ENCODE measurements around the gene ARFGEF2.
"Not testable (repeated sequence)": the region's sequence is repeated elsewhere in the genome, so short reads cannot be mapped to it uniquely, and the experiment has no call there.

Gene ARFGEF2

DNA sequence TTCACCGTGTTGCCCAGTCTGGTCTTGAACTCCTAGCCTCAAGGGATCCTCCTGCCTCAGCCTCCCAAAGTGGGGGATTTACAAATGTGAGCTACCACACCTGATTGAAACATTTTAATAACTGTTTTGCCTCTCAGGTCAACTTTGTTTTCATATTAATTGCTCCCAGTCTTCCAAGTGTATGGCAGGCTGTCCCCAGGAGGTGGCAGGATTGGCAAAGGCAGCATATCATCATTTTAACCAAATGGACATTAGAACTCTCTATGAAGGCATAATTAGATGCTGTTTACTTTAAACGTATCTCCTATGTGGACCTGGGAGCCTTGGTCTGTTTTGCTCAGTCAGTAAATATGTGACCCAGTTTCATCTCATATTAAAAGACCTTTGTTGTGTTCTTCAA lies 65.4 kb downstream of the ARFGEF2 start:
- WGBS, 2 experiments = 90 to 94% methylated on average over 2 of the region's 2 CpGs
- H3K27me3 ChIP-seq (ENCODE audit: control insufficient read depth, insufficient read depth, low read length, poor library complexity, severe bottlenecking) = no peaks in the 10 kb centered on the region
- peaks cover 41% of the 10 kb centered on the region for H3K36me3 ChIP-seq (ENCODE audit: control insufficient read depth, insufficient read depth, low read length)
- H3K4me3 ChIP-seq (ENCODE audit: insufficient read depth, low read depth, low read length) = no peak overlapping the region
- H3K4me1 ChIP-seq (ENCODE audit: control insufficient read depth, insufficient read depth, low read length) = no peaks in the 10 kb centered on the region
- no peaks in the 10 kb centered on the region for H3K9me3 ChIP-seq (ENCODE audit: control insufficient read depth, low read length)
- H3K27ac ChIP-seq (ENCODE audit: insufficient read depth, low read depth, low read length, poor library complexity, severe bottlenecking) = no peak overlapping the region

DNA sequence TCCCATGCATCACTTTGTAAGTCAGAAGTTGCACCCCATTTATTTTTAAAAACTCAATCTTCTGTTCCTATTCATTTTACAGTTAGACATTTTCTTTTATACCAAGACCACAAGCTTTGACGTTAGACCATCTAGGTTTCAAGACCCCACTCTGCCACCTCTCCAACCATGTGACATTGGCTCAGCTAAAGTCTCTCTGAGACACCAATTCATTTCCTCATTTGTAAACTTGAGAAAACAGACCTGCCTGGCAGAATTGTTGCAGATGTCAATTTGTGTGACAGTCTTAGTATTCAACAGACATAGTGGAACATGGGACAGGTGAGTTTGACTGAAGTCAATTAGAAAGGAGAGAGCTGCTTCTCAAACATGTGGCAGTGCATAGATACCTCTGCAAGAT lies 69.0 kb downstream of the ARFGEF2 start:
- whole genome bisulfite sequencing, 2 experiments = 92 to 94% methylated on average over 1 of the region's 1 CpG
- Histone ChIP-seq H3K9me3 (ENCODE audit: control insufficient read depth, low read length) (no peaks in the 10 kb centered on the region), H3K27ac (ENCODE audit: insufficient read depth, low read depth, low read length, poor library complexity, severe bottlenecking) (no peak overlapping the region), H3K4me3 (ENCODE audit: insufficient read depth, low read depth, low read length) (no peak overlapping the region), H3K4me1 (ENCODE audit: control insufficient read depth, insufficient read depth, low read length) (no peaks in the 10 kb centered on the region), H3K27me3 (ENCODE audit: control insufficient read depth, insufficient read depth, low read length, poor library complexity, severe bottlenecking) (no peaks in the 10 kb centered on the region), H3K36me3 (ENCODE audit: control insufficient read depth, insufficient read depth, low read length) (peaks cover 30% of the 10 kb centered on the region)

DNA sequence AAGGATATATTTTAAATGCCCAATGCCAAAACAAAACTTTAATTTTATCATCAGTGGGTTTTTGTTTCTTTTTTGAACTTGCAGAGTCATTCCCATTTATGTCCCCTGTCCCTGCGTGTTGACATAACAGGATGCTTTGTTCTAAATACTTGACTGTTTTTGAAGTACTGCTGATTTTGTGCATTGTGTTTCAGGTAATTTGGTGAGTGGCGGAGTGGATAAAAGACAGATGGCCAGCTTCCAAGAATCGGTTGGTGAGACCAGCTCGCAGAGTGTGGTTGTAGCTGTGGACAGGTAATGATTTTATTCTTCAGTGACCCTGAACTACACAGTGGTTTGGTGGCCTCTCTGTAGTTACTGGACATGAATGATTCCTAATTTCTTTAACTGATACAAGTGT lies 74.1 kb downstream of the ARFGEF2 start:
- Histone ChIP-seq H3K9me3 (ENCODE audit: control insufficient read depth, low read length) (no peaks in the 10 kb centered on the region), H3K27me3 (ENCODE audit: control insufficient read depth, insufficient read depth, low read length, poor library complexity, severe bottlenecking) (no peaks in the 10 kb centered on the region), H3K4me1 (ENCODE audit: control insufficient read depth, insufficient read depth, low read length) (no peaks in the 10 kb centered on the region), H3K4me3 (ENCODE audit: insufficient read depth, low read depth, low read length) (no peak overlapping the region), H3K36me3 (ENCODE audit: control insufficient read depth, insufficient read depth, low read length) (peaks cover 31% of the 10 kb centered on the region), H3K27ac (ENCODE audit: insufficient read depth, low read depth, low read length, poor library complexity, severe bottlenecking) (no peak overlapping the region)
- 95 to 99% methylated on average over 4 of the region's 4 CpGs for WGBS, 2 experiments

DNA sequence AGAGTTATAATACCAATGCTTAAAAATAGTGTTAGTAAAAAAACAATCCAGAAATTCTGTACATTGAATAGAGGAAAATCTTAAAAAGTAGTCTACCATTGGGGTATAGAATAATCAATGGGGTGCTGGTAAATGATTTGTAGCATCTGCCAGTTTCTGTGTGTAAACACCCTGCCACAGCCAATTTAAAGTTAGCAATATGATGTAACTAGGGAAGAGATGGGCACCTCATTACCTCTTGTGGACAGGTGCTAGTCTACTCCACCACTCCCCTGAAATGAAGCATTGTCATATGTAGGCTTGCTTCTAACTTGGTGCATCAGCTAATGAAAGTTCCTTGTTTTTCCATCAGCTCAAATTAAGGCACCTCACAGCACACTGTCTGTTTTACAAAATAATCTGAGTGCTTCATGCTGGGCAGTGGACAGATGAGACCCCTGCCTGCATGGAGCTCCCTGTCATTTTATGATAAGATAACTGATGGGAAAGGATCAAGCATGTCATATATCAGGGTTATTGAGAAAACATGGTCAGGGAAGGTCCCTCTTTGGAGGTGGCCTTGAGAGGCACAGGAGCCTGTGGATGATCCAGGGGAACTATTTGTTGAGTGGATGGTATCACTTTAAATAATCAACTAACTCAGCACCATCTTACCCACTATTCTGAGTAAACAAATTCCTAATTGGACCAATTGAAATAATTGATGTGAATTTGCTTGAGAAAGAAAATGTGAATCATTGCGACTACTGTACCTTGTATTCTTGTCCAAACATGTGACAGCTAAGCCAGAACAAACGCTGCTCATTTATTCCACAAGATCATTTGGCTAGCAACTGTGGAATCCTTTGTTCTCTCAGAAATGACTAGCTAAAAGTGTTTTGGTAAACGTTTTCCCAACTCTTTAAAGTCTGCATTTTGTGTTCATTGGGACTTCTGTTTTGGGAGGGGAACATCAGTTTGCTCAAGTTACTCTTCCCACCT lies 78.7 kb downstream of the ARFGEF2 start:
- Histone ChIP-seq H3K9me3 (ENCODE audit: control insufficient read depth, low read length) (no peaks in the 10 kb centered on the region), H3K4me1 (ENCODE audit: control insufficient read depth, insufficient read depth, low read length) (no peaks in the 10 kb centered on the region), H3K4me3 (ENCODE audit: insufficient read depth, low read depth, low read length) (no peak overlapping the region), H3K36me3 (ENCODE audit: control insufficient read depth, insufficient read depth, low read length) (peaks cover 12% of the 10 kb centered on the region), H3K27me3 (ENCODE audit: control insufficient read depth, insufficient read depth, low read length, poor library complexity, severe bottlenecking) (no peaks in the 10 kb centered on the region), H3K27ac (ENCODE audit: insufficient read depth, low read depth, low read length, poor library complexity, severe bottlenecking) (no peak overlapping the region)
- WGBS, 2 experiments = 90 to 96% methylated on average over 3 of the region's 3 CpGs

DNA sequence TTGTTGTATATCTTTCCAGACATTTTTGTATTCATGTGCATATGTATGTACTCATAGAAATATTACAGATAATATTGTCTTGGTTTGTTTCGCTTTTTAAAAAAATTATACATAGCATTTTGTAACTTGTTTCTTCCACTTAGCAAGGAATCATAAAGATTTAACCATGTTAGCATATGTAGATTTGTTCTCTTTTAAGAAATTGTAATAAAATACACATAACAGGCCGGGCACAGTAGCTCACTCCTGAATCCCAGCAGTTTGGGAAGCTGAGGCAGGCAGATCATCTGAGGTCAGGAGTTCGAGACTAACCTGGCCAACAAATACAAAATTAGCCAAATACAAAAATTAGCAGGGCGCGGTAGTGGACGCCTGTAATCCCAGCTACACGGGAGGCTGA lies 80.2 kb downstream of the ARFGEF2 start:
- no peaks in the 10 kb centered on the region for H3K4me1 ChIP-seq (ENCODE audit: control insufficient read depth, insufficient read depth, low read length)
- H3K4me3 ChIP-seq (ENCODE audit: insufficient read depth, low read depth, low read length) = no peak overlapping the region
- no peaks in the 10 kb centered on the region for H3K27me3 ChIP-seq (ENCODE audit: control insufficient read depth, insufficient read depth, low read length, poor library complexity, severe bottlenecking)
- no peak overlapping the region for H3K27ac ChIP-seq (ENCODE audit: insufficient read depth, low read depth, low read length, poor library complexity, severe bottlenecking)
- no peaks in the 10 kb centered on the region for H3K9me3 ChIP-seq (ENCODE audit: control insufficient read depth, low read length)
- peaks cover 10% of the 10 kb centered on the region for H3K36me3 ChIP-seq (ENCODE audit: control insufficient read depth, insufficient read depth, low read length)
- 92 to 96% methylated on average over 6 of the region's 7 CpGs for WGBS, 2 experiments

DNA sequence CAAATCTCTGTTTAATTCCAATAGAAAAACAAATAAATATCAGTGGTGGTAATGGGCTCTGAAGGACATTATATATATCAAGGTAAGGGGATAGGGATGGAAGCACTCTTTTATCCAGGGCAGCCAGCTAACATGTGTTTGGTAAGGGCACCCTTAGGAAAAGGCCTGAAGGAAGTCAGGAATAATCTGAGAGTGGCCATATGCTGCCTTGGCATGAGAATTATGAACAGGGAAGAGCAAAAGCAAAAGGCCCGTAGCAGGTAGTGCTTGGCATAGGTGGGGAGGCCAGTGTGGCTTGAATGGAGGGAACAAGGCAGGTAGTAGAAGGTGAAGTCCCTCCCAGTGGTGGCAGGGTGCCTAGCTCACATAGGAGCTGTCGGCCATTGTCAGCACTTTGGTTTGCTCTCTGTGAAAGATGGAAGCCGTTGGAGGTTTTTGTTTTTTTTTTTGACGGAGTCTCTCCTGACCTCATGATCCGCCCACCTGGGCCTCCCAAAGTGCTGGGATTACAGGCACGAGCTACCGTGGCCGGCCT lies 85.0 kb downstream of the ARFGEF2 start:
- H3K27me3 ChIP-seq (ENCODE audit: control insufficient read depth, insufficient read depth, low read length, poor library complexity, severe bottlenecking) = no peaks in the 10 kb centered on the region
- no peaks in the 10 kb centered on the region for H3K9me3 ChIP-seq (ENCODE audit: control insufficient read depth, low read length)
- no peak overlapping the region for H3K4me3 ChIP-seq (ENCODE audit: insufficient read depth, low read depth, low read length)
- H3K4me1 ChIP-seq (ENCODE audit: control insufficient read depth, insufficient read depth, low read length) = no peaks in the 10 kb centered on the region
- WGBS, 2 experiments = 90 to 91% methylated on average over 8 of the region's 8 CpGs
- no peaks in the 10 kb centered on the region for H3K36me3 ChIP-seq (ENCODE audit: control insufficient read depth, insufficient read depth, low read length)
- H3K27ac ChIP-seq (ENCODE audit: insufficient read depth, low read depth, low read length, poor library complexity, severe bottlenecking) = no peak overlapping the region

DNA sequence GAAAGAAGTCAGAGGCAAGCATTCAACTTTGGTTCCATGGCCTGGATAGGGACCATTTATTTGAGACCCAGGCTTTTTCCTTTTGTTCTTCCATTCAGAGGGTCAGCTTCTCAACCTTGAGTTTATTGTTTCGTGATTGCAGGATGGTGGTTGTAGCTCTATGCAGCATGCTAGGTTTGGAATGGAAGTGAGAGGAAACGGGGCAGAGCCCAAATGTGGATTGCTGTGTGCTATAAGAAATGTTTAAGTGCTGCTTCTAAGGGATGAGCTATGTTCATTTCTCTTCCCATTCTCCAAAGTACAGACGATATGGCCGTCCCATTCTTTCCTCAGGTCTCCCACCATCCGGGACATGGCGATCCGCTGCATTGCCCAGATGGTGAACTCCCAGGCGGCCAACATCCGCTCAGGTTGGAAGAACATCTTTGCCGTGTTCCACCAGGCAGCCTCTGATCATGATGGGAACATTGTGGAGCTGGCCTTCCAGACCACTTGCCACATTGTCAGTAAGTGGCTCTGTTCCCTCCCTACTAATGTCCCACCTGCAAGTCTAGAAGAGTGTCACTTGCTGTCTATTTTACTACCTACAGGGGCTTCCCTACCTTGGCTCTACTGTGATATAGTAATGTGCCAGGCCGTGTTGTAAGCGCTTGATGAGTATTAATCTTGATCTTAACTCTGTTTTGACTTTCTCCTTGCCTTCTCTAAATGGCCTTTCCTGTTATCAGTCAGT lies 88.6 kb downstream of the ARFGEF2 start:
- Histone ChIP-seq H3K27me3 (ENCODE audit: control insufficient read depth, insufficient read depth, low read length, poor library complexity, severe bottlenecking) (no peaks in the 10 kb centered on the region), H3K4me1 (ENCODE audit: control insufficient read depth, insufficient read depth, low read length) (no peaks in the 10 kb centered on the region), H3K4me3 (ENCODE audit: insufficient read depth, low read depth, low read length) (no peak overlapping the region), H3K9me3 (ENCODE audit: control insufficient read depth, low read length) (no peaks in the 10 kb centered on the region), H3K27ac (ENCODE audit: insufficient read depth, low read depth, low read length, poor library complexity, severe bottlenecking) (no peak overlapping the region), H3K36me3 (ENCODE audit: control insufficient read depth, insufficient read depth, low read length) (peaks cover 8% of the 10 kb centered on the region)
- WGBS, 2 experiments = 94 to 97% methylated on average over 12 of the region's 12 CpGs

DNA sequence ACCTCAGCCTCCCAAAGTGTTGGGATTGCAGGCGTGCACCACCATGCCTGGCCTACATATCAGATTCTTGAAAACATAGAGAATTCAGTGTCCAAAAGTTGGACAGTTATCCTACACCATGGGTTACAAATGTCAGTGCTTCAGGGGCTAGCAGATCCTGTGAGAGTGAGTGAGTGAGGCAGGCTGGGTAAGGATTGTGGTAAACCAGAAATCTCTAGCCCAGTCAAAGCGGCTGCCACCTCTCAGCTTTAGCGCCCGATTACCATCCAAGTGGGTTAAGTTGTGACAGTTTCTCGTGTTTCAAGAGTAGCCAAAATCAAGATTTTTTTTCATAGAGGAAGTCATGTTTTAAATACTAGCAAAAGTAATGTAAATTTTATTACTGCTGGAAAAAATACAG lies 102.7 kb downstream of the ARFGEF2 start:
- Histone ChIP-seq H3K36me3 (ENCODE audit: control insufficient read depth, insufficient read depth, low read length) (peaks cover 18% of the 10 kb centered on the region), H3K27ac (ENCODE audit: insufficient read depth, low read depth, low read length, poor library complexity, severe bottlenecking) (no peak overlapping the region), H3K27me3 (ENCODE audit: control insufficient read depth, insufficient read depth, low read length, poor library complexity, severe bottlenecking) (no peaks in the 10 kb centered on the region), H3K4me1 (ENCODE audit: control insufficient read depth, insufficient read depth, low read length) (no peaks in the 10 kb centered on the region), H3K4me3 (ENCODE audit: insufficient read depth, low read depth, low read length) (no peak overlapping the region), H3K9me3 (ENCODE audit: control insufficient read depth, low read length) (no peaks in the 10 kb centered on the region)
- WGBS, 2 experiments = 93 to 97% methylated on average over 5 of the region's 5 CpGs

DNA sequence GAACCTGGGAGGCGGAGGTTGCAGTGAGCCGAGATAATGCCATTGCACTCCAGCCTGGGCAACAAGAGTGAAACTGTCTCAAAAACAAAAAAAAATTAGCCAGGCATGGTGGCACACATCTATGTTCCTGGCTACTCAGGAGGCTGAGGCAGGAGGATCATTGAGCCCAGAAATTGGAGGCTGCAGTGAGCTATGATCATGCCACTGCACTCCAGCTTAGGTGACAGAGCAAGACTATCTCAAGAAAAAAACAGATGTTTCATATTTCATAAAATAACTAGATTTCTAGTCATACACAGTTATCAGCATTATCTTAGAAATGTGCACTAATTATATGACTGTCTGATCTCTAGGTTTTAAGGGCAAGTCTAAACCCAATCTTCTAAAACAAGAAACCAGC lies 106.7 kb downstream of the ARFGEF2 start:
- peaks cover 23% of the 10 kb centered on the region for H3K36me3 ChIP-seq (ENCODE audit: control insufficient read depth, insufficient read depth, low read length)
- H3K4me3 ChIP-seq (ENCODE audit: insufficient read depth, low read depth, low read length); H3K4me1 ChIP-seq (ENCODE audit: control insufficient read depth, insufficient read depth, low read length); H3K9me3 ChIP-seq (ENCODE audit: control insufficient read depth, low read length); H3K27ac ChIP-seq (ENCODE audit: insufficient read depth, low read depth, low read length, poor library complexity, severe bottlenecking); H3K27me3 ChIP-seq (ENCODE audit: control insufficient read depth, insufficient read depth, low read length, poor library complexity, severe bottlenecking): not testable (repeated sequence)
- WGBS, 2 experiments = 93 to 95% methylated on average over 2 of the region's 2 CpGs

DNA sequence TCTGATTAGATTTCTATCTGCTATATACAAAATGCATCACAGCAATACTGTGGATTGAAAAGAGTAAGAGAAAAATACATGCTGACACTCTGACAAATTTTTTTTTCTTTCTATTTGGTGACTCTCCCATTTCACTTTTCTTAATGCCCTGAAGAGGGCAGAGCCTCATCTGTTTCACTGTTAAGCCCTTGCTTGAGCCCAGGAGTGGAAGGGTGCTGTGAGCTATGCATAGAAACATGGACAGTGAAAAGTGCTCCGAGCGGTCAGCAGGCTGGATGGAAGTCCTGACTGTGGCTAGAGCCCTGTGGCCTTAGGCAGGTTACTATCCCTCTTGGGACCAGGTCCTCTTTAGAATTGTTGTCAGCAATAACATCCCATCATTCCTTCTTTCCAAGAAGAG lies 107.2 kb downstream of the ARFGEF2 start:
- peaks cover 23% of the 10 kb centered on the region for H3K36me3 ChIP-seq (ENCODE audit: control insufficient read depth, insufficient read depth, low read length)

More for the DNA sequence above, 107.2 kb downstream of the ARFGEF2 start:
- no peak overlapping the region for H3K27ac ChIP-seq (ENCODE audit: insufficient read depth, low read depth, low read length, poor library complexity, severe bottlenecking)
- WGBS, 2 experiments = 86 to 88% methylated on average over 2 of the region's 2 CpGs
- H3K4me1 ChIP-seq (ENCODE audit: control insufficient read depth, insufficient read depth, low read length) = no peaks in the 10 kb centered on the region
- H3K9me3 ChIP-seq (ENCODE audit: control insufficient read depth, low read length) = no peaks in the 10 kb centered on the region
- H3K4me3 ChIP-seq (ENCODE audit: insufficient read depth, low read depth, low read length) = no peak overlapping the region
- H3K27me3 ChIP-seq (ENCODE audit: control insufficient read depth, insufficient read depth, low read length, poor library complexity, severe bottlenecking) = no peaks in the 10 kb centered on the region
